HepG2 (cell line): Measurements from ENCODE around the gene KIF7. TPM values are rescaled to one million over a fixed set of nuclear protein-coding genes. Genes with fewer than 3 reads are reported as not detected.
A peak's percentile ranks its signal among the peaks of the same experiment; 100 is the strongest.

Experiments
- ATAC-seq: fragments of 200-7000 bp; cut with Tn5 transposase; 3 replicates; pipeline ENCODE4 v1.9.1; 2020; ENCODE audit warnings: mild to moderate bottlenecking, moderate library complexity
- BruUV-seq: library from RNA; stranded (reverse); fragments of 400-500 nt; replicated peaks from 2 replicates; lab custom pipeline; 2021; lab: Mats Ljungman, UMichigan
- CTCF ChIA-PET: fragments of 300-600 bp; formaldehyde crosslinking; extraction: SDS; loops from one replicate; lab custom pipeline; 2021; ENCODE audit warnings: low total read pairs, inconsistent platforms, low intra/inter-chr PET ratio; lab: Yijun Ruan, JAX
- POLR2A ChIA-PET: fragments of 350-600 bp; sonication (Branson Sonifier 250); formaldehyde crosslinking; loops from one replicate; lab custom pipeline; 2020; ENCODE audit warnings: antibody characterized with exemption, inconsistent platforms; lab: Yijun Ruan, JAX
- DNase-seq: peaks from one replicate; pipeline ENCODE4 v3.0.0-alpha.2; 2015; ENCODE audit warnings: low spot score
- FAIRE-seq: peaks from 3 replicates; lab custom pipeline; 2011; peaks lifted over from hg19 to GRCh38; lab: Jason Lieb, UNC
- H2AFZ ChIP-seq: one replicate; pipeline ENCODE4 v1.6.1; 2011; ENCODE audit warnings: low read length, inconsistent platforms
- H3K27ac ChIP-seq: fragments of 300-600 bp; 3 replicates; pipeline ENCODE4 v1.8.0; 2011; ENCODE audit warnings: mixed run types, mild to moderate bottlenecking, mixed read lengths, low read length, inconsistent platforms; ENCODE audit not compliant: insufficient read depth; ENCODE audit errors: extremely low read length
- H3K27me3 ChIP-seq, 2 experiments: fragments of 200-600 bp in 1 of 2; 2 replicates in 1 of 2; 3 replicates in 1 of 2; pipeline versions ENCODE4 v1.6.0 to v1.8.0; 2011; ENCODE audit warnings: low read length in 2 of 2, mild to moderate bottlenecking in 2 of 2, moderate library complexity in 2 of 2, inconsistent platforms in 1 of 2; ENCODE audit not compliant: insufficient read depth in 2 of 2, control insufficient read depth in 1 of 2
- H3K36me3 ChIP-seq, 2 experiments: fragments of 200-600 bp in 1 of 2; replicated peaks in 1 of 2; 2 replicates in 1 of 2; 3 replicates in 1 of 2; pipeline versions ENCODE4 v1.5.1 to v1.8.0; 2011; ENCODE audit warnings: low read length in 2 of 2, inconsistent platforms in 1 of 2; ENCODE audit not compliant: insufficient read depth in 2 of 2, control insufficient read depth in 1 of 2
- H3K4me1 ChIP-seq: 2 replicates; pipeline ENCODE4 v1.5.1; 2012; ENCODE audit warnings: low read length, inconsistent platforms; ENCODE audit not compliant: insufficient read depth
- H3K4me2 ChIP-seq: 2 replicates; pipeline ENCODE4 v1.6.0; 2011; ENCODE audit warnings: low read depth, low read length, inconsistent platforms
- H3K4me3 ChIP-seq, 3 experiments: fragments of 200-600 bp in 1 of 3; sonication (generic), shearing (Covaris generic) in 1 of 3; replicated peaks in 1 of 3; 2 replicates each; pipeline ENCODE4 v1.5.1; 2011 to 2016; ENCODE audit warnings: low read length in 3 of 3, inconsistent platforms in 2 of 3, low read depth in 2 of 3, mild to moderate bottlenecking in 2 of 3, control low read depth in 1 of 3, mixed read lengths in 1 of 3; ENCODE audit not compliant: insufficient read depth in 1 of 3
- H3K79me2 ChIP-seq: one replicate; pipeline ENCODE4 v1.6.1; 2011; ENCODE audit warnings: low read length, inconsistent platforms; ENCODE audit not compliant: insufficient read depth
- H3K9ac ChIP-seq: 2 replicates; pipeline ENCODE4 v1.6.0; 2011; ENCODE audit warnings: mild to moderate bottlenecking, low read depth, low read length, inconsistent platforms; ENCODE audit not compliant: insufficient read depth
- H3K9me3 ChIP-seq: 2 replicates; pipeline ENCODE4 v1.5.1; 2012; ENCODE audit warnings: mild to moderate bottlenecking, low read length
- H4K20me1 ChIP-seq: 2 replicates; pipeline ENCODE4 v1.6.0; 2011; ENCODE audit warnings: inconsistent platforms, mild to moderate bottlenecking, low read length, moderate library complexity; ENCODE audit not compliant: insufficient read depth
- FOXC1 ChIP-seq: sonication (generic); formaldehyde crosslinking; IDR thresholded peaks from 2 replicates; pipeline ENCODE4 v1.8.0; 2022; ENCODE audit warnings: mild to moderate bottlenecking, missing genetic modification reagents, borderline replicate concordance
- HNF4A ChIP-seq: sonication (generic); formaldehyde crosslinking; IDR thresholded peaks from 2 replicates; pipeline ENCODE4 v1.4.0; 2020; ENCODE audit warnings: missing genetic modification reagents
- HNF4G ChIP-seq, 2 experiments: sonication (generic) in 1 of 2; formaldehyde crosslinking in 1 of 2; IDR thresholded peaks; 2 replicates each; pipeline versions ENCODE4 v1.4.0 to v1.6.1; 2011 to 2020; ENCODE audit warnings: borderline replicate concordance in 2 of 2, low read depth in 2 of 2, mild to moderate bottlenecking in 2 of 2, low read length in 1 of 2, missing genetic modification reagents in 1 of 2, moderate library complexity in 1 of 2
- HOXA5 ChIP-seq: sonication (generic); formaldehyde crosslinking; IDR thresholded peaks from 2 replicates; pipeline ENCODE4 v1.4.0; 2020; ENCODE audit warnings: missing genetic modification reagents
- KAT8 ChIP-seq: IDR thresholded peaks from 2 replicates; pipeline ENCODE4 v1.6.1; 2016; ENCODE audit warnings: missing genetic modification reagents, missing compliant biosample characterization
- KMT2A ChIP-seq: sonication (generic); formaldehyde crosslinking; IDR thresholded peaks from 2 replicates; pipeline ENCODE4 v1.4.0; 2020; ENCODE audit warnings: missing genetic modification reagents
- MBNL3 ChIP-seq: fragments of 250-450 bp; sonication (Bioruptor Pico); conservative IDR thresholded peaks from 2 replicates; pipeline ENCODE4 v1.8.0; 2022; ENCODE audit warnings: mild to moderate bottlenecking, inconsistent platforms
- MIER3 ChIP-seq: IDR thresholded peaks from 2 replicates; pipeline ENCODE4 v1.6.1; 2016; ENCODE audit warnings: missing compliant biosample characterization, borderline replicate concordance
- NR2F2 ChIP-seq: IDR thresholded peaks from 2 replicates; pipeline ENCODE4 v1.6.1; 2012; ENCODE audit warnings: low read depth, inconsistent platforms, borderline replicate concordance
- PHF20 ChIP-seq: sonication (generic); formaldehyde crosslinking; IDR thresholded peaks from 2 replicates; pipeline ENCODE4 v1.5.0; 2020; ENCODE audit warnings: mild to moderate bottlenecking, missing genetic modification reagents
- RARA ChIP-seq: IDR thresholded peaks from 2 replicates; pipeline ENCODE4 v1.6.1; 2016; ENCODE audit warnings: missing genetic modification reagents, missing compliant biosample characterization
- SAFB2 ChIP-seq: sonication (generic); formaldehyde crosslinking; IDR thresholded peaks from 2 replicates; pipeline ENCODE4 v1.5.1; 2020; ENCODE audit warnings: missing genetic modification reagents, low read depth, mild to moderate bottlenecking, borderline replicate concordance
- SPEN ChIP-seq: sonication (generic); formaldehyde crosslinking; IDR thresholded peaks from 2 replicates; pipeline ENCODE4 v1.5.1; 2020; ENCODE audit warnings: low read depth, mild to moderate bottlenecking, missing genetic modification reagents
- SRSF1 ChIP-seq: fragments of 200-400 bp; formaldehyde crosslinking; optimal IDR thresholded peaks from 2 replicates; pipeline ENCODE3; 2017; ENCODE audit warnings: mild to moderate bottlenecking, low read depth, low read length, moderate library complexity
- YEATS4 ChIP-seq: sonication (generic); formaldehyde crosslinking; IDR thresholded peaks from 2 replicates; pipeline ENCODE4 v1.4.0; 2020; ENCODE audit warnings: missing genetic modification reagents, borderline replicate concordance
- ZBTB38 ChIP-seq: sonication (generic); formaldehyde crosslinking; IDR thresholded peaks from 2 replicates; pipeline ENCODE4 v1.5.1; 2020; ENCODE audit warnings: mild to moderate bottlenecking, missing genetic modification reagents
- ZKSCAN8 ChIP-seq: IDR thresholded peaks from 2 replicates; pipeline ENCODE4 v1.6.1; 2016; ENCODE audit warnings: borderline replicate concordance, missing genetic modification reagents, missing compliant biosample characterization
- ZNF205 ChIP-seq: IDR thresholded peaks from 2 replicates; pipeline ENCODE4 v1.6.1; 2018; ENCODE audit warnings: missing biosample characterization, missing genetic modification reagents
- ZNF282 ChIP-seq: fragments of 450-650 bp; IDR thresholded peaks from 2 replicates; pipeline ENCODE4 v1.6.1; 2018; ENCODE audit not compliant: partially characterized antibody
- ZNF441 ChIP-seq: sonication (generic); formaldehyde crosslinking; IDR thresholded peaks from 2 replicates; pipeline ENCODE4 v1.7.0; 2021; ENCODE audit warnings: missing genetic modification reagents, borderline replicate concordance
- ZNF546 ChIP-seq: sonication (generic); formaldehyde crosslinking; conservative IDR thresholded peaks from 2 replicates; pipeline ENCODE4 v1.8.1; 2023; ENCODE audit warnings: mild to moderate bottlenecking, missing genetic modification reagents
- ZNF589 ChIP-seq: sonication (generic); formaldehyde crosslinking; conservative IDR thresholded peaks from 2 replicates; pipeline ENCODE4 v1.8.0; 2022; ENCODE audit warnings: mild to moderate bottlenecking, moderate library complexity, missing genetic modification reagents
- ZNF678 ChIP-seq: sonication (generic); formaldehyde crosslinking; IDR thresholded peaks from 2 replicates; pipeline ENCODE4 v1.4.0; 2020; ENCODE audit warnings: mild to moderate bottlenecking, missing genetic modification reagents
- ZNF781 ChIP-seq: sonication (generic); formaldehyde crosslinking; IDR thresholded peaks from 2 replicates; pipeline ENCODE4 v1.5.1; 2020; ENCODE audit warnings: borderline replicate concordance, mild to moderate bottlenecking, missing genetic modification reagents; ENCODE audit errors: not compliant biosample characterization
- whole genome bisulfite sequencing: methylation state at CpG from one replicate; pipeline ENCODE4 v1.1.6; 2017; ENCODE audit warnings: low lambda C conversion rate; 5-methylcytosine and 5-hydroxymethylcytosine counted together
- in situ Hi-C: cut with HindIII; loops from 2 replicates; pipeline ENCODE4 v1.10.0; 2017; ENCODE audit warnings: low pct_unique_long_range_greater_than_20kb; ENCODE audit not compliant: extremely low pct_ligation_motif_present
- intact Hi-C: fragments of 100-400 bp; cut with micrococcal nuclease; formaldehyde crosslinking; loops from one replicate; pipeline ENCODE4 v1.10.0; 2022; ENCODE audit not compliant: unreplicated experiment
- polyA plus RNA-seq, 8 experiments: library from polyadenylated mRNA; depleted of rRNA in 3 of 8; stranded (reverse) in 7 of 8; unstranded in 1 of 8; fragments of >200 nt; fragmentation: Illumina TruSeq in 4 of 8; extraction: Trizol in 4 of 8; gene quantifications; 2 replicates each; pipeline versions ENCODE4 v1.2.1 to v1.2.3, GENCODE V29; 2011 to 2016; ENCODE audit warnings: low read depth in 4 of 8, missing spikeins in 1 of 8, mixed read lengths in 1 of 8; ENCODE audit not compliant: insufficient read depth in 1 of 8
- total RNA-seq, 5 experiments: library from RNA; depleted of rRNA; stranded (reverse); fragments of >200 nt; fragmentation: Illumina TruSeq; extraction: Trizol; gene quantifications; 2 replicates each; pipeline ENCODE4 v1.2.3, GENCODE V29; 2016; ENCODE audit warnings: low read depth in 1 of 5

KIF7 gene
- total and polyA plus RNA-seq, 2 of the 13 experiments (the other 11 are each of a cell fraction or from before 2014, with no cell fraction given): 1.5 to 6.2 TPM

DNA sequence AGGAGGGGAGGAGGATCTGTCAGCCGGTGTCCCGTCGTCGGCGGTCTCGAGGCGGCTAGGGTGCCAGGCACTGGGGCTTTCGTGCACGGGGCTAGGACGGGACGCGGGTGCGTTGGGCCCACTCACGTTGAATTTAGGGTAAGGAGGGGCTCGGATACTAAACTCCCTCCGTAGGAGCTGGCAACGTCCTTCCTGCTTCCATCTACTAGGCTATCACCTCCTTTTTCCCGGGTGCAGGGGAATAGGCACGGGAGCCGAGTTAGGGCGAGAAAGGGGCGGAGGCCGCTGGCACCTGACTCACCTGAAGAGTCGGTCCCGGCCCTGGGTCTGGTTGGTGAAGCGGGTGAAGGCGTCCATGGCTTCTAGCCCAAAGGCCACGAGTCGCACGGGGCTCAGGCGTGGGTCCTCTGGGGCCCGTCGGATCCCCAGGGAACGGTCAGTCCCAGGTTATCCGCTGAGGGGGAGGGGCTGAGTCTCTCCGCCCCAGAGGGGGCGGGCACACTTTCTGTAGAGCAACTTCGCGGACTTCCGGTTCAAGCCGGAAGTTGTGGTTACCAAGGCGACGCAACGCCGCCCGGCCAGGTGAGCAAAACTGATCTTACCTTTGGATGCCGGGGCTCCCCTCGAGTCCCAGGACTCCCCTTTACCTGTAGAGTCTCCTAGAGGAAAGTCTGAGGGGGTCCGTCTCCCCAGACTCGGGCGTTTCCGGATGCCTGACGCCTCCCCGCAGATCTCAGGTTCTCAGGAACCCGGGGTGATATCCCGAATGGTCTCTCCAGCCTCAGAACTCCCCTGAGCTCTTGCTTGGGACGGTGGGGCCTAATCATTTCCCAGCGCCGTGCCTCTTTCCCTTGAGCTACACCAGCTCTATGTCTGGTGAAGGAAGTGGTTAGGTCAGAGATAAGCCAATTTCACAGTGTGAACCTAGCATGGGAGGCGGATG, 35.3 kb upstream of the KIF7 start, which contains the start of the genes PEX11A and WDR93:
PEX11A (minus strand) TSS at position 479 of the 943 bp plus-strand sequence; CDS start at position 357, 122 bp downstream.
WDR93 (plus strand) TSS at position 536 of the 943 bp plus-strand sequence. CDS start 10,936 bp downstream, outside the sequence.
- H4K20me1 ChIP-seq: no peaks in the 10 kb centered on the region
- peak within 1 kb of the TSS; percentile 100 for H2AFZ ChIP-seq
- intact Hi-C loops (loop anchor here (1.0 kb wide), 1 partner anchor 119 kb away; no protein-coding TSS in a partner anchor), in situ Hi-C loops (no loop called here)
- H3K9ac ChIP-seq: peak within 1 kb of the TSS; percentile 77
- no peaks in the 10 kb centered on the region; a peak in 2 of 5 replicates for H3K36me3 ChIP-seq
- WGBS: 11% methylated on average over 8 of the region's 60 CpGs
- peaks cover 4% of the 10 kb centered on the region for H3K79me2 ChIP-seq
- DNase-seq: peak; percentile 75
- ChIA-PET CTCF (no interaction called here), POLR2A (no interaction called here)
- H3K9me3 ChIP-seq: no peaks in the 10 kb centered on the region
- H3K27me3 ChIP-seq: no peaks in the 10 kb centered on the region; a peak in 1 of 5 replicates
- TSS peak; percentile 71 for BruUV-seq
- peaks cover 32% of the 10 kb centered on the region for H3K4me1 ChIP-seq
- peak; percentile 30 for FAIRE-seq
- H3K27ac ChIP-seq: peak within 1 kb of the TSS; percentile 68
- H3K4me2 ChIP-seq: peak within 1 kb of the TSS; percentile 98
- ATAC-seq: peak; percentile 99
- peak within 1 kb of the TSS; percentile 72 to 83 (median 79) for H3K4me3 ChIP-seq
- TF ChIP-seq RARA (peak; percentile 28; the same call in 1 of the 2 replicates), ZNF589 (CRISPR knock-in tag) (no peak), HNF4A (CRISPR knock-in tag) (peak; percentile 42; the same call in 1 of the 2 replicates), ZNF781 (CRISPR knock-in tag) (no peak), ZNF678 (CRISPR knock-in tag) (0 out of 2 replicates have a peak, but pooled peaks have one; percentile 59), SAFB2 (CRISPR knock-in tag) (no peak), ZKSCAN8 (CRISPR knock-in tag) (0 out of 2 replicates have a peak, but pooled peaks have one; percentile 15), ZNF282 (no peak), MBNL3 (CRISPR knock-in tag) (no peak), PHF20 (peak; percentile 76), ZNF441 (CRISPR knock-in tag) (peak; percentile 23; the same call in 1 of the 2 replicates), HOXA5 (0 out of 2 replicates have a peak, but pooled peaks have one; percentile 27), FOXC1 (CRISPR knock-in tag) (peak; percentile 89), ZBTB38 (peak; percentile 37), YEATS4 (peak; percentile 69), KMT2A (peak; percentile 78; the same call in 1 of the 2 replicates), ZNF205 (CRISPR knock-in tag) (peak; percentile 55; the same call in 1 of the 2 replicates), MIER3 (CRISPR knock-in tag) (peak; percentile 27; the same call in 1 of the 2 replicates), ZNF546 (0 out of 2 replicates have a peak, but pooled peaks have one; percentile 8), SPEN (CRISPR knock-in tag) (peak; percentile 84), SRSF1 (peak; percentile 84), HNF4G (IDR thresholded peaks at IDR 0.05; ENCODE audit: borderline replicate concordance, low read depth, low read length) (peak; percentile 22; the same call in 1 of the 2 replicates), HNF4G (CRISPR knock-in tag; IDR thresholded peaks at IDR 0.05; ENCODE audit: borderline replicate concordance, low read depth) (no peak), NR2F2 (no peak), KAT8 (CRISPR knock-in tag) (peak; percentile 79)
